Measurements from ENCODE around the gene PRKAG2. TPM values are rescaled to one million over a fixed set of nuclear protein-coding genes. Genes with fewer than 3 reads are reported as not detected.

The PRKAG2 gene
- total RNA-seq, 1 donor from 2014 or later, result 130 TPM

- H3K36me3 ChIP-seq, result peaks cover 19% of the 10 kb centered on the region
- no peak for DNase-seq
- peaks cover 7% of the 10 kb centered on the region for H3K9me3 ChIP-seq (replicated peaks)
- H3K4me3 ChIP-seq, result no peak overlapping the region
- no peak for TF ChIP-seq CTCF (IDR thresholded peaks at IDR 0.05; ENCODE audit: borderline replicate concordance)
- intact Hi-C loops (cut with micrococcal nuclease), result no loop called here
- H3K27me3 ChIP-seq (ENCODE audit: low read depth), result no peaks in the 10 kb centered on the region
- H3K4me1 ChIP-seq, result peaks cover 56% of the 10 kb centered on the region
- H3K27ac ChIP-seq (replicated peaks), result peak overlapping the region; percentile 68
These were observed 203.7 kb downstream of the PRKAG2 start for GRCh38 chr7:151673216-151673615.

- TF ChIP-seq CTCF (IDR thresholded peaks at IDR 0.05; ENCODE audit: borderline replicate concordance), result no peak
- peak overlapping the region; percentile 68 for H3K27ac ChIP-seq (replicated peaks)
- H3K27me3 ChIP-seq (ENCODE audit: low read depth), result no peaks in the 10 kb centered on the region
- DNase-seq, result no peak
- H3K9me3 ChIP-seq (replicated peaks), result peaks cover 8% of the 10 kb centered on the region
- intact Hi-C loops (cut with micrococcal nuclease), result no loop called here
- H3K4me3 ChIP-seq, result no peak overlapping the region
- peaks cover 22% of the 10 kb centered on the region for H3K36me3 ChIP-seq
- H3K4me1 ChIP-seq, result peaks cover 55% of the 10 kb centered on the region
These were observed 204.2 kb downstream of the PRKAG2 start for GRCh38 chr7:151672716-151673115.

- peaks cover 55% of the 10 kb centered on the region for H3K4me1 ChIP-seq
- peak overlapping the region; percentile 68 for H3K27ac ChIP-seq (replicated peaks)
- peaks cover 13% of the 10 kb centered on the region for H3K9me3 ChIP-seq (replicated peaks)
- intact Hi-C loops (cut with micrococcal nuclease), result no loop called here
- no peak overlapping the region for H3K4me3 ChIP-seq
- H3K36me3 ChIP-seq, result peaks cover 22% of the 10 kb centered on the region
- no peak for DNase-seq
- no peak for TF ChIP-seq CTCF (IDR thresholded peaks at IDR 0.05; ENCODE audit: borderline replicate concordance)
- no peaks in the 10 kb centered on the region for H3K27me3 ChIP-seq (ENCODE audit: low read depth)
These were observed 205.4 kb downstream of the PRKAG2 start for GRCh38 chr7:151671514-151671913.

- H3K36me3 ChIP-seq, result peaks cover 19% of the 10 kb centered on the region
- TF ChIP-seq CTCF (IDR thresholded peaks at IDR 0.05; ENCODE audit: borderline replicate concordance), result no peak
- no peaks in the 10 kb centered on the region for H3K27me3 ChIP-seq (ENCODE audit: low read depth)
- no peak overlapping the region for H3K4me3 ChIP-seq
- peaks cover 69% of the 10 kb centered on the region for H3K4me1 ChIP-seq
- H3K27ac ChIP-seq (replicated peaks), result no peak overlapping the region
- H3K9me3 ChIP-seq (replicated peaks), result peaks cover 18% of the 10 kb centered on the region
- intact Hi-C loops (cut with micrococcal nuclease), result no loop called here
- DNase-seq, result no peak
These were observed 207.2 kb downstream of the PRKAG2 start for GRCh38 chr7:151669762-151670161.

GRCh38 chr7:151666886-151667285 is 210.0 kb downstream of the PRKAG2 start:
- intact Hi-C loops (cut with micrococcal nuclease), result no loop called here
- no peak for TF ChIP-seq CTCF (IDR thresholded peaks at IDR 0.05; ENCODE audit: borderline replicate concordance)
- H3K4me1 ChIP-seq, result peaks cover 65% of the 10 kb centered on the region
- H3K4me3 ChIP-seq, result no peak overlapping the region
- no peak for DNase-seq
- H3K27ac ChIP-seq (replicated peaks), result peak overlapping the region; percentile 84
- peaks cover 18% of the 10 kb centered on the region for H3K9me3 ChIP-seq (replicated peaks)
- H3K36me3 ChIP-seq, result peaks cover 11% of the 10 kb centered on the region
- no peaks in the 10 kb centered on the region for H3K27me3 ChIP-seq (ENCODE audit: low read depth)

- TF ChIP-seq CTCF (IDR thresholded peaks at IDR 0.05; ENCODE audit: borderline replicate concordance), result no peak
- Histone ChIP-seq H3K4me3 (peak overlapping the region; percentile 7), H3K27me3 (ENCODE audit: low read depth) (no peaks in the 10 kb centered on the region), H3K36me3 (peaks cover 11% of the 10 kb centered on the region), H3K27ac (replicated peaks) (peak overlapping the region; percentile 84), H3K4me1 (peaks cover 57% of the 10 kb centered on the region), H3K9me3 (replicated peaks) (peaks cover 18% of the 10 kb centered on the region)
- DNase-seq, result peak; percentile 75
- intact Hi-C loops (cut with micrococcal nuclease), result no loop called here
These were observed 211.5 kb downstream of the PRKAG2 start for GRCh38 chr7:151665368-151665767.
